Neural crest cell (in vitro differentiated cells): ENCODE data around the gene STX19. TPM values are rescaled to one million over a fixed set of nuclear protein-coding genes. Genes with fewer than 3 reads are reported as not detected.

Experiments used
- DNase-seq: peaks from one replicate; pipeline ENCODE4 v3.0.0; 2021; ENCODE audit warnings: low read depth, mixed read lengths, low spot score
- H3K27ac Mint-ChIP-seq: one replicate; pipeline ENCODE4 v1.8.0; 2021; ENCODE audit warnings: mild to moderate bottlenecking, mixed read lengths; ENCODE audit not compliant: unreplicated experiment
- H3K27me3 Mint-ChIP-seq: 2 replicates; pipeline ENCODE4 v1.8.0; 2021; ENCODE audit warnings: low read depth, mild to moderate bottlenecking, mixed read lengths
- H3K36me3 Mint-ChIP-seq: 2 replicates; pipeline ENCODE4 v1.8.0; 2021; ENCODE audit warnings: low read depth, mild to moderate bottlenecking, mixed read lengths
- H3K4me1 Mint-ChIP-seq: 2 replicates; pipeline ENCODE4 v1.8.0; 2021; ENCODE audit warnings: mixed read lengths
- H3K4me3 Mint-ChIP-seq: one replicate; pipeline ENCODE4 v1.8.0; 2021; ENCODE audit warnings: mild to moderate bottlenecking, mixed read lengths
- H3K9me3 Mint-ChIP-seq: 2 replicates; pipeline ENCODE4 v1.8.0; 2021; ENCODE audit warnings: mixed read lengths
- CTCF ChIP-seq: fragments of 200-600 bp; sonication (generic); conservative IDR thresholded peaks from 2 replicates; pipeline ENCODE4 v1.5.0; 2021; ENCODE audit warnings: antibody characterized with exemption, mild to moderate bottlenecking
- total RNA-seq: library from RNA; stranded (reverse); gene quantifications from 2 replicates; pipeline ENCODE4 v1.2.1, GENCODE V29; 2021

The STX19 gene
- total RNA-seq, 1 donor from 2014 or later, result not detected

- no peaks in the 10 kb centered on the region for H3K27me3 Mint-ChIP-seq
- H3K27ac Mint-ChIP-seq, result no peak overlapping the region
- H3K4me1 Mint-ChIP-seq, result no peaks in the 10 kb centered on the region
- no peak overlapping the region for H3K4me3 Mint-ChIP-seq
- H3K9me3 Mint-ChIP-seq, result no peaks in the 10 kb centered on the region
- no peak for DNase-seq
- peaks cover 19% of the 10 kb centered on the region for H3K36me3 Mint-ChIP-seq
- no peak for TF ChIP-seq CTCF
Measured at GRCh38 chr3:94043285-94043684, 14.9 kb upstream of the STX19 start.

DNA sequence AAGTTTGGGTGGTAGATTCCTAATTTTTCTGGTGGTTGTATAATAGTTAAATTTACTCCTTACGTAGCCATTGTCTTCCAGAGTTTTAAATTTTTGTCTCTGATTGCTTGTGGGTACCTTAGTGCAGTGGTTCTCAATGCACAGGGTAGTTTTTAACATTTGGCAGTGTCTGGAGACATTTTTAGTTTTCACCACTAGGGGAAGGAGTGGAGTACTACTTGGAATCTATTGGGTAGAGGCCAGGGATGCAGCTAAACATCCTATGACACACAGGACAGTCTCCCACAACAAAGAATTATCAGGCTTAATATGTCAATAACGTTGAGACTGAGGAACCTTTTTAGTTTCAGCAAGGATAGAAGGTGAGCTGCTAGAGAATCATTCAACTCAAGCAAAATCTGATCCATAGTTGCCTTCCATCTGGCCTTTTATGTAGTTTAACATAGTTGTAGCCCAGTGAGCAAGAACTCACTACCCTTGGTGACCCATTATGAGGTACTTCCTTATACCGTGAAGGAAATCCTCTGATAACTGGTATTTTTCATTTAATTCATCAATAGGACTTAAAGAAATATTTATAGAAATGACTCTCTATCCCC lies 8.6 kb upstream of the STX19 start:
- H3K27me3 Mint-ChIP-seq, result no peaks in the 10 kb centered on the region
- H3K4me1 Mint-ChIP-seq, result no peaks in the 10 kb centered on the region
- peak; percentile 61 for TF ChIP-seq CTCF
- peaks cover 3% of the 10 kb centered on the region for H3K9me3 Mint-ChIP-seq
- no peak overlapping the region for H3K27ac Mint-ChIP-seq
- H3K36me3 Mint-ChIP-seq, result peaks cover 15% of the 10 kb centered on the region
- no peak for DNase-seq
- H3K4me3 Mint-ChIP-seq, result no peak overlapping the region

DNA sequence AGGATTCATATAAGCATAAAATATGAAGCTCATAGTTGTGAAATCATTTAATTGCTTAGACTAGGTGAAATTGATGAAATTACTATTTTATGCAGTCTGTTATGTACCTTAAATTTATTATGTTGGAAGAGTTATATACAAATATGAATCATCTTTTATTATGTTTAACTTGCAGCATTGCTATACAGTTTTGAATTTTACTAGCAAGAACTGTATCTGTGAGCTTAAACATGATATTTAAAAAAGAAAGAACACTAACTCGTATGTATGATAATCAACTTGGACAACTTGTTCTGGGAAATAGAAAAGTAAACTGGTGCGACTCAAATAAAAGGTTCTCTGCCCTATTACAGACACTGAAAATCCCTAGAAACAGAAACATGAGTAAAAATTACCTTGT lies 1.8 kb downstream of the STX19 start:
- H3K27me3 Mint-ChIP-seq, result no peaks in the 10 kb centered on the region
- H3K27ac Mint-ChIP-seq, result no peak overlapping the region
- no peak for TF ChIP-seq CTCF
- no peak overlapping the region for H3K4me3 Mint-ChIP-seq
- no peaks in the 10 kb centered on the region for H3K4me1 Mint-ChIP-seq
- no peaks in the 10 kb centered on the region for H3K9me3 Mint-ChIP-seq
- H3K36me3 Mint-ChIP-seq, result peaks cover 7% of the 10 kb centered on the region
- DNase-seq, result no peak

DNA sequence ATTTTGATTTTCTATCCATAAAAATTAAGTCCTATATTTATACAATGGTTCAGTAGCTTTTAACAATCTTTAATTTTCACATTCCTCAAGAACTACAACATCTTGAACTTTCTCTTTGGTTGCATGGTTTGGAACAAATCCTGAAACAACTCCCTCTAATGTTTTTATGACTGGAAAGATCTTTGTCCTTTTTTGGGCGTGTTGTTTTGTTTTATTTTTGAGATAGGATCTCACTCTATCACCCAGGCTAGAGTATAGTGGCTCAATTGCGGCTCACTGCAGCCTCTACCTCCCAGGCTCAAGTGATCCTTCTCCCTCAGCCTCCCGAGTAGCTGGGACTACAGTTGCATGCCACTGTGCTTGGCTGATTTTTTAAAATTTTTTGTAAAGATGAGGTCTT lies 4.0 kb downstream of the STX19 start:
- no peaks in the 10 kb centered on the region for H3K27me3 Mint-ChIP-seq

GRCh38 chr3:94020293-94020692 lies 8.1 kb downstream of the STX19 start:
- no peak for DNase-seq
- no peak for TF ChIP-seq CTCF
- H3K27me3 Mint-ChIP-seq, result no peaks in the 10 kb centered on the region
- no peaks in the 10 kb centered on the region for H3K9me3 Mint-ChIP-seq
- H3K4me1 Mint-ChIP-seq, result no peaks in the 10 kb centered on the region
- peaks cover 5% of the 10 kb centered on the region for H3K36me3 Mint-ChIP-seq
- H3K27ac Mint-ChIP-seq, result no peak overlapping the region
- H3K4me3 Mint-ChIP-seq, result no peak overlapping the region

More for the DNA sequence above, 4.0 kb downstream of the STX19 start:
- Mint-ChIP-seq H3K27ac (no peak overlapping the region), H3K36me3 (peaks cover 5% of the 10 kb centered on the region), H3K4me1 (no peaks in the 10 kb centered on the region), H3K9me3 (no peaks in the 10 kb centered on the region), H3K4me3 (no peak overlapping the region)
- TF ChIP-seq CTCF, result no peak
- DNase-seq, result no peak
